GM12878 (cell line): Measurements from ENCODE around the gene NARF. TPM values are rescaled to one million over a fixed set of nuclear protein-coding genes. Genes with fewer than 3 reads are reported as not detected.

Experiments used
- polyA plus RNA-seq, 11 experiments: library from polyadenylated mRNA; depleted of rRNA in 4 of 11; unstranded in 6 of 11; stranded (reverse) in 5 of 11; fragments of >200 nt; fragmentation: Nextera tagmentation in 4 of 11; fragmentation: Illumina TruSeq in 1 of 11; extraction: Ambion mirVana in 4 of 11; extraction: Trizol in 1 of 11; gene quantifications; 1 replicate in 1 of 11; 2 replicates in 10 of 11; pipeline versions ENCODE4 v1.2.1 to v1.2.3, GENCODE V29; 2011 to 2016; ENCODE audit warnings: inconsistent platforms in 2 of 11, missing spikeins in 2 of 11, low read depth in 1 of 11
- small RNA-seq: library from RNA; depleted of rRNA; stranded (forward); fragments of <200 nt; gene quantifications from one replicate; pipeline ENCODE3, GENCODE V24; 2014
- total RNA-seq, 4 experiments: library from RNA; depleted of rRNA in 3 of 4; stranded (reverse); fragments of >200 nt in 3 of 4; fragmentation: Illumina TruSeq in 1 of 4; extraction: Trizol in 1 of 4; gene quantifications; 2 replicates each; pipeline versions ENCODE4 v1.2.1 to v1.2.3, GENCODE V29; 2013 to 2021

The NARF gene
- total and polyA plus RNA-seq, 10 of the 15 experiments (the other 5 are each of a cell fraction or from before 2014, with no cell fraction given): 16.7 to 126 (median 47.5) TPM

Small RNA genes lying within 50 kb of the gene (small RNA-seq; reads per million reads assigned to genes)
- gene RF00019: not detected

Other genes starting within 250 kb of the NARF start
Only the 7 nearest of the 13 such genes appear.
- not detected in 2 replicates for gene SECTM1, start 125.0 kb upstream of the NARF start, total RNA-seq (2014; rRNA removed)
- gene SECTM1, start 125.0 kb upstream of the NARF start, total RNA-seq (2014; rRNA removed; fragmentation: Illumina TruSeq; extraction: Trizol): not detected in 2 replicates
- gene SECTM1, start 125.0 kb upstream of the NARF start, total RNA-seq (2021): 0.08 TPM in 1 of 2 replicates, not detected in the other
- 0.12 TPM in 1 of 2 replicates, not detected in the other for gene SECTM1, start 125.0 kb upstream of the NARF start, polyA plus RNA-seq (2011; rRNA removed)
- gene SECTM1, start 125.0 kb upstream of the NARF start, polyA plus RNA-seq (2014; fragmentation: Illumina TruSeq; extraction: Trizol): 0.10 TPM in 1 of 2 replicates, not detected in the other
- gene SECTM1, start 125.0 kb upstream of the NARF start, polyA plus RNA-seq (2014; fragmentation: Nextera tagmentation; extraction: Ambion mirVana): not detected
- 0.11 TPM in 1 of 2 replicates, not detected in the other for gene SECTM1, start 125.0 kb upstream of the NARF start, polyA plus RNA-seq (2014; rRNA removed)
- gene SECTM1, start 125.0 kb upstream of the NARF start, polyA plus RNA-seq (2016; fragmentation: Nextera tagmentation; extraction: Ambion mirVana): under 1 TPM in 1 of 2 experiments, not detected in 1; 0.13 TPM
- 0.11 TPM in 1 of 2 replicates, not detected in the other for gene TEX19, start 99.5 kb upstream of the NARF start, total RNA-seq (2014; rRNA removed)
- 0.14 and 0.22 TPM in 2 replicates for gene TEX19, start 99.5 kb upstream of the NARF start, total RNA-seq (2014; rRNA removed; fragmentation: Illumina TruSeq; extraction: Trizol)
- gene TEX19, start 99.5 kb upstream of the NARF start, total RNA-seq (2021): 0.19 TPM in 1 of 2 replicates, not detected in the other
- gene TEX19, start 99.5 kb upstream of the NARF start, polyA plus RNA-seq (2011; rRNA removed): 0.26 and 0.27 TPM in 2 replicates
- gene TEX19, start 99.5 kb upstream of the NARF start, polyA plus RNA-seq (2014; fragmentation: Illumina TruSeq; extraction: Trizol): 0.09 TPM in 1 of 2 replicates, not detected in the other
- under 1 TPM in 1 of 2 experiments, not detected in 1; 0.03 TPM for gene TEX19, start 99.5 kb upstream of the NARF start, polyA plus RNA-seq (2014; fragmentation: Nextera tagmentation; extraction: Ambion mirVana)
- gene TEX19, start 99.5 kb upstream of the NARF start, polyA plus RNA-seq (2014; rRNA removed): 0.05 and 0.32 TPM in 2 replicates
- under 1 TPM in 1 of 2 experiments, not detected in 1; 0.13 TPM for gene TEX19, start 99.5 kb upstream of the NARF start, polyA plus RNA-seq (2016; fragmentation: Nextera tagmentation; extraction: Ambion mirVana)
- 0.11 TPM in 1 of 2 replicates, not detected in the other for gene UTS2R, start 87.0 kb upstream of the NARF start, total RNA-seq (2014; rRNA removed)
- not detected in 2 replicates for gene UTS2R, start 87.0 kb upstream of the NARF start, total RNA-seq (2014; rRNA removed; fragmentation: Illumina TruSeq; extraction: Trizol)
- 0.36 and 1.1 TPM in 2 replicates for gene UTS2R, start 87.0 kb upstream of the NARF start, total RNA-seq (2021)
- 0.04 TPM in 1 of 2 replicates, not detected in the other for gene UTS2R, start 87.0 kb upstream of the NARF start, polyA plus RNA-seq (2011; rRNA removed)
- gene UTS2R, start 87.0 kb upstream of the NARF start, polyA plus RNA-seq (2014; fragmentation: Illumina TruSeq; extraction: Trizol): not detected in 2 replicates
- not detected for gene UTS2R, start 87.0 kb upstream of the NARF start, polyA plus RNA-seq (2014; fragmentation: Nextera tagmentation; extraction: Ambion mirVana)
- gene UTS2R, start 87.0 kb upstream of the NARF start, polyA plus RNA-seq (2014; rRNA removed): 0.12 and 0.30 TPM in 2 replicates
- gene UTS2R, start 87.0 kb upstream of the NARF start, polyA plus RNA-seq (2016; fragmentation: Nextera tagmentation; extraction: Ambion mirVana): not detected
- 10.8 and 12.7 TPM in 2 replicates for gene HEXD, start 40.4 kb upstream of the NARF start, total RNA-seq (2014; rRNA removed)
- 5.8 and 6.4 TPM in 2 replicates for gene HEXD, start 40.4 kb upstream of the NARF start, total RNA-seq (2014; rRNA removed; fragmentation: Illumina TruSeq; extraction: Trizol)
- 15.9 and 16.4 TPM in 2 replicates for gene HEXD, start 40.4 kb upstream of the NARF start, total RNA-seq (2021)
- gene HEXD, start 40.4 kb upstream of the NARF start, polyA plus RNA-seq (2011; rRNA removed): 5.1 and 7.6 TPM in 2 replicates
- 5.0 and 6.3 TPM in 2 replicates for gene HEXD, start 40.4 kb upstream of the NARF start, polyA plus RNA-seq (2014; fragmentation: Illumina TruSeq; extraction: Trizol)
- gene HEXD, start 40.4 kb upstream of the NARF start, polyA plus RNA-seq (2014; fragmentation: Nextera tagmentation; extraction: Ambion mirVana): 1 to 10 TPM; 1.6 to 1.9 TPM
- gene HEXD, start 40.4 kb upstream of the NARF start, polyA plus RNA-seq (2014; rRNA removed): 21.9 and 24.2 TPM in 2 replicates
- gene HEXD, start 40.4 kb upstream of the NARF start, polyA plus RNA-seq (2016; fragmentation: Nextera tagmentation; extraction: Ambion mirVana): 1 to 10 TPM; 4.9 to 8.7 TPM
- 21.0 TPM in 2 replicates for gene OGFOD3, start 40.2 kb upstream of the NARF start, total RNA-seq (2014; rRNA removed)
- gene OGFOD3, start 40.2 kb upstream of the NARF start, total RNA-seq (2014; rRNA removed; fragmentation: Illumina TruSeq; extraction: Trizol): 10.3 and 11.6 TPM in 2 replicates
- 25.8 and 29.6 TPM in 2 replicates for gene OGFOD3, start 40.2 kb upstream of the NARF start, total RNA-seq (2021)
- 10.8 and 16.9 TPM in 2 replicates for gene OGFOD3, start 40.2 kb upstream of the NARF start, polyA plus RNA-seq (2011; rRNA removed)
- gene OGFOD3, start 40.2 kb upstream of the NARF start, polyA plus RNA-seq (2014; fragmentation: Illumina TruSeq; extraction: Trizol): 4.2 and 10.2 TPM in 2 replicates
- 1 to 10 TPM in 1 of 2 experiments, under 1 TPM in 1; 0.48 to 2.4 TPM for gene OGFOD3, start 40.2 kb upstream of the NARF start, polyA plus RNA-seq (2014; fragmentation: Nextera tagmentation; extraction: Ambion mirVana)
- 19.6 and 23.7 TPM in 2 replicates for gene OGFOD3, start 40.2 kb upstream of the NARF start, polyA plus RNA-seq (2014; rRNA removed)
- gene OGFOD3, start 40.2 kb upstream of the NARF start, polyA plus RNA-seq (2016; fragmentation: Nextera tagmentation; extraction: Ambion mirVana): 10 to 100 TPM; 25.9 to 28.4 TPM
- 119 and 141 TPM in 2 replicates for gene CYBC1, start 8.0 kb upstream of the NARF start, total RNA-seq (2014; rRNA removed)
- 93.1 and 97.9 TPM in 2 replicates for gene CYBC1, start 8.0 kb upstream of the NARF start, total RNA-seq (2014; rRNA removed; fragmentation: Illumina TruSeq; extraction: Trizol)
- 156 and 159 TPM in 2 replicates for gene CYBC1, start 8.0 kb upstream of the NARF start, total RNA-seq (2021)
- gene CYBC1, start 8.0 kb upstream of the NARF start, polyA plus RNA-seq (2011; rRNA removed): 101 and 125 TPM in 2 replicates
- 81.7 and 120 TPM in 2 replicates for gene CYBC1, start 8.0 kb upstream of the NARF start, polyA plus RNA-seq (2014; fragmentation: Illumina TruSeq; extraction: Trizol)
- gene CYBC1, start 8.0 kb upstream of the NARF start, polyA plus RNA-seq (2014; fragmentation: Nextera tagmentation; extraction: Ambion mirVana): 1 to 10 TPM; 4.2 to 8.5 TPM
- gene CYBC1, start 8.0 kb upstream of the NARF start, polyA plus RNA-seq (2014; rRNA removed): 162 and 194 TPM in 2 replicates
- 100 to 1,000 TPM; 150 to 157 TPM for gene CYBC1, start 8.0 kb upstream of the NARF start, polyA plus RNA-seq (2016; fragmentation: Nextera tagmentation; extraction: Ambion mirVana)
- gene FOXK2, start 61.0 kb downstream of the NARF start, total RNA-seq (2014; rRNA removed): 32.2 and 35.9 TPM in 2 replicates
- 32.3 and 32.9 TPM in 2 replicates for gene FOXK2, start 61.0 kb downstream of the NARF start, total RNA-seq (2014; rRNA removed; fragmentation: Illumina TruSeq; extraction: Trizol)
- gene FOXK2, start 61.0 kb downstream of the NARF start, total RNA-seq (2021): 56.8 and 58.3 TPM in 2 replicates
- 26.8 and 36.6 TPM in 2 replicates for gene FOXK2, start 61.0 kb downstream of the NARF start, polyA plus RNA-seq (2011; rRNA removed)
- 23.0 and 39.7 TPM in 2 replicates for gene FOXK2, start 61.0 kb downstream of the NARF start, polyA plus RNA-seq (2014; fragmentation: Illumina TruSeq; extraction: Trizol)
- gene FOXK2, start 61.0 kb downstream of the NARF start, polyA plus RNA-seq (2014; fragmentation: Nextera tagmentation; extraction: Ambion mirVana): 1 to 10 TPM; 2.4 to 3.8 TPM
- 38.3 and 42.3 TPM in 2 replicates for gene FOXK2, start 61.0 kb downstream of the NARF start, polyA plus RNA-seq (2014; rRNA removed)
- gene FOXK2, start 61.0 kb downstream of the NARF start, polyA plus RNA-seq (2016; fragmentation: Nextera tagmentation; extraction: Ambion mirVana): 1 to 10 TPM; 2.7 to 5.6 TPM